ENCODE data around the gene SLC8B1.

SLC8B1 gene

DNA sequence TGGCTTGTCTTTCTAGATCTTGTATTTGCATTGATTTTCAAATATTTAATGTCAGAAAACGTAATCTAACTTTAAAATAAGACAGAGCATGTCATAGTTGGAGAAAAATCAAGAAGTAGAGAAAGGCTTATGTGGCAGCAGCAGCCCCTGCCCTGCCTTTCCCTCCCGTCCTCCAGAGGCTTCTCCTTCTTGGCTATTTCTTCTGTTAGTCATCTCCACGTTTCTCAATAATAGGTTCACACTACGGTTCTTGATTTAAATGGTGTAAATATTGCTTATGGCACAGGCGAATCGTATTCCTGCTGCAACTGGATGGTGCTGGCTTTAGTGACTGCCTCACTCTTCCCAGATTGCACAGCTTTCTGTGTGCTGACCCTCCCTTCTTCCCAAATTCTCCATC, 42.8 kb downstream of the SLC8B1 start:
- no peak for DNase-seq

DNA sequence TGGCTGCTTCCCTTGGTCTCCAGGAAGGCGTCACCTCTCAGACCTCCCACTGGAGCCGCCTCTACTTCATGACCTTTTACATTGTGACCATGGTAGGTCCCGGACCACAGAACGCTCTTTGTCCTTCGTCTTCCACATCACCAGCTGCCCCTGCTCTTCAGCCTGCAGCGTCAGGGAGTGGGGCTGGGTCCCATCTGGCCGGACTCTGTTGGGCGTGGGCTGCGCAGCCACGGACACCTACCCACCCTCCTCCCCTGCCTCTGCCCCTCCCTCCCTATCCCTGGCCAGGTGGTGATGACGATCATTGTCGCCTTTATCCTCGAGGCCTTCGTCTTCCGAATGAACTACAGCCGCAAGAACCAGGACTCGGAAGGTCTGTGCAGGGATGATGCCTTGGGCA, 43.3 kb downstream of the SLC8B1 start:
- DNase-seq: no peak

DNA sequence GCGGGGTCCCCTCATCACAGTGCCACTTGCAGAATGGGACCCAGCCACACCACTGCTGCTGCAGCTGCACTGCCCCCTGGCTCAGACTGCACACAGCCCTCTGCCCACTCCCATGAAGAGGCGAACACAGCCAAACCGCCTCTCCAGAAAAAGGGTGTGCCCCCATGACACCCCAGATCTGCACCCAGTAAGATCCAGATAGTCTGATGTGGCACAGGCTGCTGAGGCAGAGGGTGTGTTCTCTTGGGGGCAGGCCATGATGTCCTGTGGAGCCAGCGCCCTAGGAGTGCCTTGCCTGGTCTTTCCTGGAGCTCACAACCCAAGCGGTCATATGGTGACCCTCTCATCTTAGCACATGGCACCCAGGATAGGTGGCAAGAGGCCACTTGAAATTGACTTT, 44.4 kb downstream of the SLC8B1 start:
- no peak for DNase-seq

DNA sequence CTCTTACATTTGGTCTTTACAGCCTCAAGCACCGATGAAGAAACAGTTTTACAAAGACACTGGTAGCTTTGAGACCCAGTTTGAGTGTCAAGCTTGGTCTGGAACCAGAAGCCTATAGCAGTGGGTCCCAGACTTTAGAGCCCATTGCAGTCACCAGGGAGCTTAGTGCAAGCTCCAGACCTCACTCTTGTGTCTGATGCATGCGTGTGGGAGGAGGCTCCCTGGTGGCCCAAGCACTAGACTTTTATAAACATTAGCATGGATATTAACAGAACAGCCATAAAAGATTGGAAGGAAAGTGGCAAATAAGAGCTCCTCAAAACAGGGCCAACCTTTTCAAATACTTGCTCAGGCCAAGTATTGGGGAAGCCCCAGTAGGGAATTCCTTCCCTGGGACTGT, 45.5 kb downstream of the SLC8B1 start:
- DNase-seq: no peak

DNA sequence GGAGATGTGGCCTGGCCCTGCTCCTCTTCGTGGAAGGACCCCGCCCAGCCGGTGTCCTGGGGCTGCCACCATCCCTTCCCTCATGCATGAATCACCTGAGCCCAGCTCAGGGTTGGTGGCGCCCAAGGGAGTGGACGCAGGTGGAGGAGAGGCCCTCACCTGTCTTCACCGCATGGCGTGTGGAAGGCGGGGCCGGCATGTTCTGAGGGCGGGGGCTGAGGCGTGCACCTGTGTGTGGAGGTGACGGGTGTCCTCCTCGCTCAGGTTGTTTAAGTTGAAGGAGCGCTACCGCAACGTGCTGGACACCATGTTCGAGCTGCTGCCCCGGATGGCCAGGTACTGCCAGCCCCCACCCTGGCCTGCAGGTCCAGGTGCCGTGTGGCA, 47.0 kb downstream of the SLC8B1 start:
- DNase-seq: no peak

DNA sequence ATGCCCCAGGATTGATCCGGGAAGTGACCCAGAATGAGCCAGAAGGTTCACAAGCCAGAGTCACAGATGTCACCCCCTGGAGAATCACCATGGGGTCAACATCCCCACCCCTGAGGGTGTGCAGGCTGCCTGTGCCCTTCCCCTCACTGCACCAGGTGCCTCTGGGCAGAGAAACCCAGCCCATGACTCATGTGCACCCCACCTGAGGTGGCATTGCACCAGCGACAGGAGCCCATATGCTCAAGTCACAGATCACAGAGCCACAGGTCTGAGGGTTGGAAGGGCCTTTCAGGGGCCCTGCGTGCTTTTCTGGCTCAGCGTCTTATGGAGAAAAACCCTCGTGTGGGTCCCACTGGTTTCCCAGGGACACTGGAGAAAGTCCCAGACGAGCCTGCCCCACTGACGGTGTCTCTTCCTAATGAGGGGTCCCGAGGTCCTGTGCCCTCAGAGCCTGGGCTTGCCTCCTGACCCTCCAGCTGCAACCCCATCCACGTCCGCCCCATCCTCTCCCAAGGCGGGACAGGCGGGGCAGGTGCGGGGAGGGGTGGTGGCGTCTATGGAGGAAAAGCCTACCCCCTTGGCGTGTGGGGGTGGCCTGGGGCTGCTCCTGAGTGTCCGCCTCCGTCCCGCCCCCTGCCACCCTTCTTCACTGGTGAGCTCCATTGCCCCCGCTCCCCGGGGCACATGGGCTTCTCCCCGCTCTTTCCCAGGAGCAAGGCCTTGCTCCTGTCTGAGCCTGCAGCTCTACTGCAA, 47.6 kb downstream of the SLC8B1 start:
- DNase-seq: no peak

DNA sequence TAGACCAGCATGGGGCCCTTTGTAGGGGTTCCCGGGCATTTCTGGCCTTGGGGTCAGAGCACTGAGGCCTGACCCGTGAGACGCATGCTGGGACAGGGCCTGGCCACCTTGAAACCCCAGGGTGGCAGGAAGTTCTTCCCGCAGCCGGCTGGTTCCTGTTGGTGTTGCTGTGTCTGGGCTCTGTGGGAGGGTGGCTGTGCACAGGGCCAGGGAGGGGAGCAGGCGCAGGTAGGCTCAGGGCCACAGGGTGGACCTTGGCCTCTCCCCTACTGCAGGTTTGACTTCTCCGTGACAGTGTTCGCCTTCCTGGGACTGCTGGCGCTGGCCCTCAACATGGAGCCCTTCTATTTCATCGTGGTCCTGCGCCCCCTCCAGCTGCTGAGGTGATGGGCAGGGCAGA, 48.2 kb downstream of the SLC8B1 start:
- DNase-seq: no peak

DNA sequence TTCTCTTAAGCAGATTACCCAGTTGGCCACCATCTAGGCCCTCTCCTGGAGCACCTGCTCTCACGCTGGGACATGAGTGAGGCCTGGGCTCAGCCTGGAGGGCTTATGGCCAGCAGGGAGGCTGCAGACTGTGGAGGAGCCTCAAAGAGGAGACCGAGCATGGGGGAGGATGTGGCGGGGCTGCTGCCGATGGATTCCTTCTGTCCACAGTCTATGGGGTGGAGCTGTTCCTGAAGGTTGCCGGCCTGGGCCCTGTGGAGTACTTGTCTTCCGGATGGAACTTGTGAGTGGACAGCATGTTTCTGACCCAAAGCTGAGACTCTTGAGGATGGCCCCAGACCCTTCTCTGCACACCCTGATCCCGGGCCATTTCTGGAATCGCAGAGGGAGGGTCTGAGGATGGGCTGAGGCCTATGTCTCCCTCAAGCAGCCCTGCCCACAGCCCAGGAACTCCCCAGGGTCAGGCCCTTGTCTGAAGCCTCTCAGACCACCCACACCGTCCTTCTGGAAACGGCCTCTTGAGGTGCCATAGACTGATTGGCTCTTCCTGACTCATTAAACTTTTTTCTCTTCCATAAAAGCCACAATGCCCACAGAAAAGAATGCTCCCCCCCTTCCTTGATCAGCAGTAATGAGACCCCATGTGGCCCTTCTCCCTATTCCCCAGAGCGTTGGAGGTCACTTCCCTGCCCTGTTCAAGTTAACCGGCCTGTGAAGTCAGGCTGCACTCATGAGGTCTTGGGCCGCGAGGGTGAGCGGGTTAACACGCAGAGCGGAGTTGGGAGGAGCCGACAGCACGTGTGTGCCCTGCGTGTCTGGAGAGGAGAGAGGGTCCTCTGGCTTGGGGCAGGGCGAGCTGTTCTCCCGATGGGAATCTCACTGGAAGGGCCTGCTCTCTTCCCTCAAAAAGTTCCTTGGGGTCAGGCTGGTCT, 49.0 kb downstream of the SLC8B1 start:
- no peak for DNase-seq

DNA sequence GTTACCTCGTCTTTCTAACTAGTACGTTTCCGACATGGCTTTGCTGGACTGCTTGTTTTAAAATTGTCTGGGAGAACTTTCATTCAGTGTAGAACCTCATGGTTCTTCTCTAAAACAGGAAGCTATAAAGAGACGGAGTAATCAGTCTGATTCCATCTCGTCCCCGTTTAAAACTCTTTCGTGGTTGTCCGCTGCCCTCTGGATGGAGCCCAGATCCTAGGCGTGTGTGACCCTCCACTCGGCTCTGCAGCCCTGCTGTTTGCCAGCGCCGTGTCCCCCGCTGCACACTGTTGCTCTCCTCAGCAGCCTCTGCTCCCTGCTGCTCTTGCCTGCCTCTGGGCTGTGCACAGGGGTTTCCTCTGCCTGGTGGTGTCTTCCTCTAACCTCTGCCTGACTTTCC, 50.2 kb downstream of the SLC8B1 start:
- DNase-seq: no peak

DNA sequence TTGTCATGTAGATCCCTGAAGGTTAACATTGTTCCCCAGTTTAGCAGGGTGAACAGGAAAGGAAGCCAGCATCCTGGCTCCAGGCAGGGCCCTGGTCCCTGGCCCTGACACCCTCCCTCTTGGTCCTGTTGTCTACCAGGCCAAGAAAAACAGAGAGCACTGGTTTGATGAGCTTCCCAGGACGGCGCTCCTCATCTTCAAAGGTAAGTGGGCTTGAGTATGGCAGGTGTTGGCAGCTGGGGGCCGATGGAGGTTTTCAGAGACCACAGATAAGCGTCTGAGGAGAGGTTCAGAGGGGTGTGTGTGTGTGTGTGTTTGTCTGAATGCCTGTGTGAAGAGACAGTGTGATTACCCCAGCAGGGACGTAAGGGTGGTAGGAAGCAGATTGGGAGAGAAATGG, 56.3 kb downstream of the SLC8B1 start:
- DNase-seq: no peak

DNA sequence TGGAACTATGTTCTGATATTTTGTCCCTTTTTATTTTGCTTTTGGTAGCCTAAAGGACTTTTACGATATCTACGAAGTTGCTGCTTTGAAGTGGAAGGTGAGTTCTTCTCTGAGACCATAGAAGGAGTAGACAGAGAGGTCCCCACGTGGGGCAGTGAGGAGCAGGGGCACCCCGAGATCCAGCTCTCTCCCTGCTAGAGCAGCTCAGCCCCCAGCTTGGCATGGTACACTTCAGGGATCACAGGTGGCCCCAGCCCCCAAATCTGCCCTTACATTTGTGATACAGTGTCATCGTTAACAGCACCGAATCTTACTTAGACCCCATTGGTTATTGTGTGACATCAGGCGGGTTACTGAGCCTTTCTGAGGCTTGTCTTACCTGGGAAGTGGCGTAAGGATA, 56.8 kb downstream of the SLC8B1 start:
- no peak for DNase-seq

DNA sequence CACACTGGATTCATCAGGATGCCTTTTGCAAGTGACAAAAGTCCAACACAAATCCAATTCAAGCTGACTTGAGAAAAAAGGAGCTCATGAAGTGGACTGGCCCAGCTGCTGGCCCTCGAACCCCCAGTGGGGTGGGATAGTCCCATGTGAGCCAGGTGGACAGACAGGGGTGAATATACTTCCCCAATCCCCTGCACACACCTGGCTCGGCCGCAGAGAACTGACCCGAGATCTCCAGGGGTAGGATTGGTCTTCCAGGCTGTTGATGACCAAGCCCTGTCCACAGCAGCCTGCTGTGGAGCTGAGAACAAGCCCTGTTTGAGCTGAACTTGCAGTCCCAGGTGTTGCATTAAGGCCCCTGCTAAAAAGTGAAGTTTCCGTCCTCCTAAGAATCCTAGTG, 57.4 kb downstream of the SLC8B1 start:
- no peak for DNase-seq

DNA sequence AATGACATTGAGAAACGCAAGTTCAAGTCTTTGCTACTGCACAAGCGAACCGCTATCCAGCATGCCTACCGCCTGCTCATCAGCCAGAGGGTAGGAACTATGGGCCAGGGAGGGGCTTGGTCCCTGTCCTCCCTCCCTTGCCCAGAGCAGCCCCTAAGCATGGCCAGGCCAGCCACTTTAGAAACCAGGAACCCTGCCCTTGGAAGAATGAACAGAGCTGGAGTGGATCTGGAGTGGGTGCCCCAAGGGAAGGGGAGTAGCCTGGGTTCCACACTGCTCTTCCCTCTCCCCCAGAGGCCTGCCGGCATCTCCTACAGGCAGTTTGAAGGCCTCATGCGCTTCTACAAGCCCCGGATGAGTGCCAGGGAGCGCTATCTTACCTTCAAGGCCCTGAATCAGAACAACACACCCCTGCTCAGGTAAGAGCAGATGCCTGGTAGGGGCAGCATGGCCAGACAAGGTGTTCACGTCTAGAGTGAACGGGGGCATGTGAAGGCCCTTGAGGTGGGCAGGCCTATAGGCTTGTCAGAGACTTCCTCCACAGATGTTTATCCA, 57.9 kb downstream of the SLC8B1 start:
- DNase-seq: no peak

DNA sequence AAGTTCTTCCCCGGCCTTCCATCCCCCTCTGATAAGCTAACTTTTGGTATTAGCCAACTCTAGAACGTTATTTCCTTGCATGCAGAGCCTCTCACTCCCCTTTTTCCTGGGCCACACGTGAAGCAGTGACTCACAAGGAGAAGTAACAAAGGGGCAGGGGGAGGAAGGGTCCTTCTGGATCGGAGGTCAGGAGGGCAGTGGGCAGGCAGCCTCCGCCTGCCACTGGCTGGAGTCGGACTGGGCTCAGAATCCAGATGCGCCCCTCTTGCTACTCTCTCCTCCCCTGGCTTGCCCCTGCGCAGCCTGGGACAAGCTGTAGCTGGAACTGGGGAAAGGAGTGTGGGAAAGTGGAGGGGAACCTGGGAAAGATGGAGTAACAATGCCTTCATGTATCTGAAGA, 58.6 kb downstream of the SLC8B1 start:
- DNase-seq: no peak

DNA sequence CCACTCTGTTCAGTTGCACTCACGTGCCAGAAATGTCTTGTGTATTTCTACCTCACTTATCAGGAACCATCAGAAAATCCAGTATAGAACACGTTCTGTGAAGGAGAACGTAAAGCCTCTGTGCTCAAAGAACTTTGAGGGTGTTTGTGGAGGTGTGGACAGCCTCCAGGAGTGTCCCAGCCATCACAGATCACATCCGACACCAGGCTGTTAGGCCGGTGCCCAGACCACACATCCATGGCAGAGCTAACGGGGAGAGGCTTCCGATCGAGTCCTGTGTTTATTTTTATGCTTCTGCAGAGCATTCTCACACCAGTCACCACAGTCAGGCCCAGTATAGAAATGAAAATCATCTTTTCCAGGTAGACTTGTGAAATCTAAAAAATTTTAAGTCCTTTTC, 60.1 kb downstream of the SLC8B1 start:
- DNase-seq: no peak

DNA sequence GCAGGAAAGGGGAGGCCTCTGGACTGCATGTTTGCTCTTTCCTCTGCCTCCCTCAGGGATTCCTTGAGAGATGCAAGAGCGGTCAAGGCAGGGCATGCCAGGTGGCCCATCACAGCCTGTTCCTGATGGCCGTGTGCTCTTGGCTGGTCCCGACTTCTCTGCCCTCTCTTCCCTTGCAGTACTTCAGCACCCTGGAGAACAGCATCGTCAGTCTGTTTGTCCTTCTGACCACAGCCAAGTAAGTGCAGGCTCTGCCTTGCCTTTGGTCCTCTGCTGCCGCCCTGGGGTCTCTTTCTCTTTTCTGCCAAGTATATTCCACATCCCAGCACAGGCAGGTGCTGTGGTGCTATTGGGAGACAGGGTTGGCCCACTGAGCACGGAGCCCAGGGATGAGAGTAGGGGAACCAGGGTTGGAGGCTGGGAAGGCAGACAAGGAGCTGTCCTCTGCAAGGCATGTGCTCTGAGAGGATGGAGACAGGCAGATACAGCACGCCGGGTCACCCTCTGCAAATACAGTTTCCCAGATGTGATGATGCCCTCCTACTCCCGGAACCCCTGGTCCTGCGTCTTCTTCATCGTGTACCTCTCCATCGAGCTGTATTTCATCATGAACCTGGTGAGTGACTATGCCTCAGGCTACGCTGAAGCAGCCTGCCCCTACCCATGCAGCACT, 61.7 kb downstream of the SLC8B1 start:
- no peak for DNase-seq

DNA sequence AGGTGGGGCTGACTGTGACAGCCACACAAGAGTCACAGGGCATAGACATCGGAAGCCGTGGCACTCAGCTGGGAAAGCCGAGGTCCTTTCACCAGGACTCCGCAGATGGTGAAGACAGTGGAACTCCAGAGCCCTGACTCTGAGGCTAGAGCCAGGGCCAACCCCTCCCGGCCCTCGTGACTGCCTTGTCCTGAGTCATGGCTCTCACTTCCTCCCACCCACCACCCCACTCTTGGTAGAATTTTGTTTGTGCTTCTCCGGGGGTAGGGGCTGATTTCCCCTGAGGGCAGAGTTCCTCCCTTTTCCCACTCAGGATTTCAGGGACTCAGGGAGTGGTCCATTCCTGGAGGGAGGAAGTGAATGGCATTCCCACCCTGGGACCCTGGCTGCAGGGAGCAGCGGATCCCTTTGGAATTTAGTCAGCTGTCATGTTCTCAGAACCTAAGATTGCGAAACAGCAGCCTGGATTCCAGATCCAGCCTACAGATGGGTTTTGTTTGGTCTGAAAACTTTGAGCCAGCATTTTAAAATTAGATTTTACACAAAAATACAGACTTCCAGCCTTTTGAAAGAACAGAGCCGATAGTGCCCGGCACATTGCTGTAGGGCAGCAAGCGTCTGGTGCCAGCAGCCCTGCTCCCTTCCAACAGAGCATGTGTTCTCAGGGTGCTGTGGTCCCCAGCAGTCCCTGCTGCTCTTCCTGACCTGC, 62.9 kb downstream of the SLC8B1 start:
- DNase-seq: no peak

DNA sequence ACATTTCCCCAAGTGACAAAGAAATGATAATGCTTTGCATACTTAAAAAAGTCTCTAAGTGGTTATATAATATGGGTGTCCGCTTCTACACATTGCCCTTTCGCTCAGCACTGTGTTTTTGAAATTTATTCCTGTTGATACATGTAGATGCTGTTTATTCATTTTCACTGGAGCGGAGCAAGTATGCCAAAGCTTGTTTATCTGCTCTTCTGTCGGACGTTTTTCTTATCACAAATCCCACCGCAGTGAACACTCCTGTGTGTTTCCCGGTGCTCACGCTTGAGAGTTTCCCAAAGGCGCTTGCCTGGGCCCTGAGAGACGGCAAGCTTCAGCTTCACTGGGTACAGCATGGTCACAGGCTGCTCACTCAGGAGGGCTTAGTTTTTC, 63.5 kb downstream of the SLC8B1 start:
- no peak for DNase-seq

DNA sequence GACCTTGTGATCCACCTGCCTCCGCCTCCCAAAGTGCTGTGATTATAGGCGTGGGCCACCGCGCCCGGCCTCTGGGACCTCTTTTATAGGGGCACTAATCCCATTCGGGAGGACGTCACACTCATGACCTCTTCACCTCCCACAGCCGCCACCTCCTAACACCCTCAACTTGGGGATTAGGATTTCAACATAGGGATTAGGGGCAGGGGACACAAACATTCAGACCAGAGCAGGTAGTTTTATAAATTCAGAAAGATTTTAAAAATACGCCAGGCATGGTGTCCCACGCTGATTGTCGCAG, 64.2 kb downstream of the SLC8B1 start:
- DNase-seq: no peak

DNA sequence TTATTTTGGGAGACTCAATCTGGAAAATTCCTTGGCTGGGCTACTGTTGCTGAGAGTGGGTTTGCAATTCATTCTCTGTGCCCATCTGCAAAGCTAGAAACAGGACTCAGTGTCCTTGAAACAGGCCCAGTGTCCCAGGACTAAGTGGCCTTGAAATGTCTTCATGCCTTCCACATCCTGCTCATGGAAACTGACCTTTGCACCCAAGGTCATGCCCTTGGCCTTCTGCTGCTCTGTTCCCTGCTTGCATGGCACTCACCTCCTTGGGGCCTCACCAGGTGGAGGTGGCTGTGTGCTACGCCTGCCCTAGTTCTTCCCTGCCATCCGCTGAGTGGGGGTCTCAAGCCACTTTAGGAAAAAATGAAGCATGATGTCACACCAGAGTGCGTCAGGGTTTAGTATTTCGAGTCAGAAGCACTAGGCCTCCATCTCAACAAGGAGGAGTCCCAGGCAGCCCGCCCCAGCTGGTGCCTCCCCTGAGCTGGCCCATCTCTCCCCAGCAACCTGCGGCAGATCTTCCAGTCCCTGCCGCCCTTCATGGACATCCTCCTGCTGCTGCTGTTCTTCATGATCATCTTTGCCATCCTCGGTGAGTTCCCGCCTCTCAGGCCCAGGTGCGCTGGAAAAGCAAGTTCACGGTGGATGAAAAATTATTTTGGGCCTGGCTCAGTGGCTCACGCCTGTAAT, 65.5 kb downstream of the SLC8B1 start:
- DNase-seq: no peak

DNA sequence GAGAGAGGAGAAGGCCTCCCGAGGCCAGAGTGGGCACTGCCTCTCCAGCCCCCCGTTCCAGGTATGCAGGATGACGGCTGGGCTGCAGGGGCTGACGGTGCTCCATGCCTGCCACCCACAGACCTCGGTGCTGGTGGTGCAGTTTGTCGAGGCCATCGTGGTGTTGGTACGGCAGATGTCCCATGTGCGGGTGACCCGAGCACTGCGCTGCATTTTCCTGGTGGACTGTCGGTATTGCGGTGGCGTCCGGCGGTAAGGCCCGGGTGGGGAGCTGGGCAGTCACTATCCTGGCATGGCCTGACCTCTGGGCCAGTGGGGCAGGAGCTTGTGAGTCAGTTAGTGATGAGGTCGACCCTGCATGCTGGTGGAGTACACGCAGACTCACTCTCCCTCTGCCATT, 66.3 kb downstream of the SLC8B1 start:
- no peak for DNase-seq

DNA sequence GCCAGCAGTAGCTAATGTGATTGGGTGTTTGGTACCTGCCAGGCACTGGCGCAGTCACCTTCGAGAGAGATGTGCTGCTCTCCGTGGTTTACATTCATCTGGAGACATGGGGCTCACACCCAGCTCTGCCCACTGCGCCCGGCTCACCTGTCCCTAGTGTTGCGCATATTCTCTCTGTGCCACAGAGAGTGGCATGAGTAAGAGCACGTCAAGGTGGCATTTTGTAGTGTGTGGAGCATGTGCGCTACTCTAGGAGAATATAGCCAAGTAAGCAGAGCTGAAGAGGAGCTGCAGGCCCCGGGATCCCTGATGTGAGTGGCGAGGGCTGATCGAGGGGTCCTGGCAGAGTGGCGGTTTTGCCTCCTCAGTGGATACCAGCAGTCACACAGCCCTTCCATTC, 66.8 kb downstream of the SLC8B1 start:
- DNase-seq: no peak

DNA sequence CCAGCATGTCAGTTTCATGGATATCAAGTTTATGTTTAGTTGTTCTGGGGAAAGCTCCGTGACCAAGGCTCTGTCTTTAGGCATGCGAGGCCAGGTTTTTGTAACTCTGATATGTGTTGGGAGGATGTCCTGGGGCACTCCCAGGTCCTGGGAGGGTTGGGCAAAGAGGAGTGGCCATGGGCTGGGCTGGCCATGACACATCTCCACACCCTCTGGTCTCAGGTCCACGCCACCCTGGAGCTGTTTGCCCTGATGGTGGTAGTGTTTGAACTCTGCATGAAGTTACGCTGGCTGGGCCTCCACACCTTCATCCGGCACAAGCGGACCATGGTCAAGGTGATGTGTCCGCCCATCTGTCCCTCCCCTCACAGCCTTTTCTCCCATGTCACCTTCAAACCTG, 67.3 kb downstream of the SLC8B1 start:
- DNase-seq: no peak

All from right forelimb (tissue), 1 donor.